Ovary (tissue), 9 donors: ENCODE data around the gene GORASP2. TPM values are rescaled to one million over a fixed set of nuclear protein-coding genes. Genes with fewer than 3 reads are reported as not detected.

Experiments used
- DNase-seq, 5 donors: peaks; one replicate each; pipeline ENCODE4 v3.0.0-alpha.2; 2019 to 2020
- H3K27ac ChIP-seq, 2 donors: fragments of 200-600 bp; one replicate each; pipeline versions ENCODE4 v1.5.1 to v1.8.0; 2019 to 2022
- H3K27me3 ChIP-seq: fragments of 200-600 bp; one replicate; pipeline ENCODE4 v1.8.0; 2022
- H3K36me3 ChIP-seq: fragments of 200-600 bp; sonication (generic); one replicate; pipeline ENCODE4 v1.5.1; 2019
- H3K4me1 ChIP-seq: one replicate; pipeline ENCODE4 v1.8.1; 2013; ENCODE audit warnings: mild to moderate bottlenecking, moderate library complexity; ENCODE audit not compliant: insufficient read depth
- H3K4me3 ChIP-seq: fragments of 200-600 bp; sonication (generic); one replicate; pipeline ENCODE4 v1.5.1; 2017
- H3K9me3 ChIP-seq, 2 donors: fragments of 200-600 bp in 1 of 2; sonication (generic) in 1 of 2; one replicate each; pipeline versions ENCODE4 v1.5.1 to v1.8.1; 2013 to 2019; ENCODE audit warnings: mild to moderate bottlenecking in 1 of 2, moderate library complexity in 1 of 2
- EP300 ChIP-seq: sonication (generic); formaldehyde crosslinking; IDR thresholded peaks from one replicate; pipeline ENCODE4 v1.6.1; 2017; ENCODE audit warnings: antibody characterized with exemption
- POLR2A ChIP-seq: fragments of 450-650 bp; IDR thresholded peaks from one replicate; pipeline ENCODE4 v1.6.1; 2017; ENCODE audit warnings: antibody characterized with exemption, mild to moderate bottlenecking, moderate library complexity
- WGBS, 3 donors: extraction: QIAGEN DNeasy Blood & Tissue Kit in 1 of 3; methylation state at CpG; one replicate each; pipeline versions ENCODE4 v1.1.5 to v1.1.7; 2013 to 2017; 5-methylcytosine and 5-hydroxymethylcytosine counted together
- intact Hi-C, 4 donors: fragments of 100-400 bp; cut with DNase I; formaldehyde crosslinking; loops; one replicate each; pipeline versions ENCODE4 v1.11.0 to v1.15.1; 2022 to 2023
- polyA plus RNA-seq, 2 donors: library from polyadenylated mRNA; stranded (reverse); fragments of 200-250 nt in 1 of 2; fragments of 350-450 nt in 1 of 2; fragmentation: Illumina TruSeq in 1 of 2; extraction: RNeasy Lipid Tissue Mini Kit (QIAGEN cat#74804) in 1 of 2; gene quantifications; one replicate each; pipeline ENCODE4 v1.2.3, GENCODE V29; 2013 to 2014
- total RNA-seq, 7 donors: library from RNA; depleted of rRNA in 2 of 7; stranded (reverse); fragments of >200 nt in 2 of 7; fragmentation: NEBNext Ultra II Directional in 3 of 7; extraction: Animal tissue kit (Norgen Biotek cat#: 25700) in 3 of 7; gene quantifications; one replicate each; pipeline versions ENCODE4 v1.1.0 to v1.2.4, GENCODE V29; 2016 to 2023
- TF ChIP-seq, protein P1 (sequence below), 3 donors: fragments of 450-650 bp in 2 of 3; fragments of 200-600 bp in 1 of 3; IDR thresholded peaks; one replicate each; pipeline versions ENCODE4 v1.5.1 to v1.8.0; 2016 to 2022; ENCODE audit warnings: antibody characterized with exemption in 3 of 3, mild to moderate bottlenecking in 1 of 3
- donor health status: DM: no; HTN: no; CAD: no; lungs with moderate emphysema.
- donor health status: DM: no; HTN: no; CAD: no.
- donor health status: Bipolar disorder and iron deficiency.
- donor health status: DM: yes; HTN: yes; CAD: no.
- donor health status: DM: no; HTN: no; CAD: no.
- donor health status: DM: yes; HTN: yes; CAD: no.

GORASP2 gene
- total and polyA plus RNA-seq, 9 donors = 23.8 to 132 (median 71.0) TPM

DNA sequence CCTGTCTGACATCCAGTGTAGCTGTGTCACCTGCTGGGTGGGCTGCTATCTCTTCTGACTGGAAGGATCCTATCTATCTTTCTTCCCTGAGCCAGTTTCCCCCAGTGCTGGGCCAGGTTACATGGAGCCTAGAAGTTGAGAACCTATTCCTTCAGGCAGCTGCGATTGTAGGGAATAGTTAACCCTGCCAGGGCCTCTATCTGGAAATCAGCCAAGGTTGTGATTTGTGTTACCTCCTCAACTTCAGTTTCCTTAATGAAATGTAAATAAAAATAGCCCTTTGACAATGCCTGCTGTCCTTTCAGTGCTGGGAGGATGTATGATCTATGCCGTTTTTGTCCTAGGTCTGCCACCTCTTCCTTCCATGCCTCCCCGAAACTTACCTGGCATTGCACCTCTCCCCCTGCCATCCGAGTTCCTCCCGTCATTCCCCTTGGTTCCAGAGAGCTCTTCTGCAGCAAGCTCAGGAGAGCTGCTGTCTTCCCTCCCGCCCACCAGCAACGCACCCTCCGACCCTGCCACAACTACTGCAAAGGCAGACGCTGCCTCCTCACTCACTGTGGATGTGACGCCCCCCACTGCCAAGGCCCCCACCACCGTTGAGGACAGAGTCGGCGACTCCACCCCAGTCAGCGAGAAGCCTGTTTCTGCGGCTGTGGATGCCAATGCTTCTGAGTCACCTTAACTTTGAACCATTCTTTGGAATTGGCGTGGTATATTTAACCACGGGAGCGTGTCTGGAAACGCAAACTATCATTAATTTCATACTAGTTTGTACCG is 36.6 kb downstream of the GORASP2 start:
- no peak for DNase-seq
- TF ChIP-seq, protein P1, sequence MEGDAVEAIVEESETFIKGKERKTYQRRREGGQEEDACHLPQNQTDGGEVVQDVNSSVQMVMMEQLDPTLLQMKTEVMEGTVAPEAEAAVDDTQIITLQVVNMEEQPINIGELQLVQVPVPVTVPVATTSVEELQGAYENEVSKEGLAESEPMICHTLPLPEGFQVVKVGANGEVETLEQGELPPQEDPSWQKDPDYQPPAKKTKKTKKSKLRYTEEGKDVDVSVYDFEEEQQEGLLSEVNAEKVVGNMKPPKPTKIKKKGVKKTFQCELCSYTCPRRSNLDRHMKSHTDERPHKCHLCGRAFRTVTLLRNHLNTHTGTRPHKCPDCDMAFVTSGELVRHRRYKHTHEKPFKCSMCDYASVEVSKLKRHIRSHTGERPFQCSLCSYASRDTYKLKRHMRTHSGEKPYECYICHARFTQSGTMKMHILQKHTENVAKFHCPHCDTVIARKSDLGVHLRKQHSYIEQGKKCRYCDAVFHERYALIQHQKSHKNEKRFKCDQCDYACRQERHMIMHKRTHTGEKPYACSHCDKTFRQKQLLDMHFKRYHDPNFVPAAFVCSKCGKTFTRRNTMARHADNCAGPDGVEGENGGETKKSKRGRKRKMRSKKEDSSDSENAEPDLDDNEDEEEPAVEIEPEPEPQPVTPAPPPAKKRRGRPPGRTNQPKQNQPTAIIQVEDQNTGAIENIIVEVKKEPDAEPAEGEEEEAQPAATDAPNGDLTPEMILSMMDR (IDR thresholded peaks at IDR 0.05) = no peak
- TF ChIP-seq POLR2A (no peak), EP300 (no peak)
- Histone ChIP-seq H3K27me3 (no peaks in the 10 kb centered on the region), H3K9me3 (no peaks in the 10 kb centered on the region), H3K4me3 (no peak overlapping the region), H3K4me1 (no peaks in the 10 kb centered on the region), H3K27ac (no peak overlapping the region), H3K36me3 (no peaks in the 10 kb centered on the region)
- WGBS, 3 donors = 67 to 79% (median 71%) methylated on average over 20 of the region's 20 CpGs
- intact Hi-C loops = no loop called here

DNA sequence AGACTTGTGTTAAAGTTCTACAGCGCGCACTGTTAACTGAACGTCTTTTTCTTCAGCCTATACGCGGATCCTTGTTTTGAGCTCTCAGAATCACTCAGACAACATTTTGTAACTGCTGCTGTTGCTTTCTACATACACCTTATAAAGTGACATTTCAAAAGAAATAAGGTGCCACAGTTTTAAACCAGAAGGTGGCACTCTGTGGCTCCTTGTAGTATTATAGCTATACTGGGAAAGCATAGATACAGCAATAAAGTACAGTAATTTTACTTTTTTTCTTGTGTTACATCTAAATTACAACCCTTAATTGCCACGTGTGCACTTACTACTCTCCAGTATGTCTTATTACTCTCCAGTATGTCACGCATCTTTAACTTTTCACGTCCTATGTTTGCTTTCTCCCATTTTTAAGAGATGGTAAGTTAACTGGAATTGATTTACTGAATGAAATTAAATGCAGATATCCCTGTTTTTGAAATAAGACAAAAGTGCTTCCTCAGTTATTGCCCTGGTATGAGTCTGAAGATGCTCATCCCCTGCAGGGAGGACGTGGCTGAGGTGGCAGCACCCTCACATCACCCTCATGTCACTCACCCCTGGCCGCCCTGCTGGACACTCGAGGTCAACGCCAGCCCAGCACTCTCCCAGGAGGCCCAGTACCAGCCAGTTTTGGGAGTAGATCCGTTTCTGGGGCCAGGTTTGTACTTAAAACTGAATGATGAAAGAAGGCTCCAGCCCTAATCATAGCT is 37.8 kb downstream of the GORASP2 start:
- TF ChIP-seq, protein P1 (IDR thresholded peaks at IDR 0.05) = no peak
- TF ChIP-seq POLR2A (no peak), EP300 (no peak)

DNA sequence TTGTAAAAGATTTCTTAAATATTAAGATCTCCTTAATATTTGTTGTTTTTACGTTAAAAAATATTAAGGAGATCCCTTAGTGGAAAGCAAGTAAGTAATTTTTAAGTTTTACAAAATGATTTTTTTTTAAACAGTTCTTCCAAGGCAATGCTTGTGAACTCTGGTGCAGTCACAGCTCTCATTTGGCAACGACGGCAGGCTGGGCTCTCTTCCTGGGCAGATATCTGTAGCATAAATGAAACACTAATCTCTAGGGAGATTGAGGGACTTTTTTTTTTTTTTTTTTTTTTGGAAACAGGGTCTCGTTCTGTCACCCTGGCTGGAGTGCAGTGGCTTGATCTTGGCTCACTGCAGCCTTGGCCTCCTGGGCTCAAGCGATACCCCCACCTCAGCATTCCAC is 38.5 kb downstream of the GORASP2 start:
- Histone ChIP-seq H3K9me3 (no peaks in the 10 kb centered on the region), H3K27me3 (no peaks in the 10 kb centered on the region), H3K36me3 (no peaks in the 10 kb centered on the region), H3K4me3 (no peak overlapping the region), H3K4me1 (no peaks in the 10 kb centered on the region), H3K27ac (no peak overlapping the region)
- WGBS, 3 donors = 57 to 62% (median 61%) methylated on average over 5 of the region's 5 CpGs
- intact Hi-C loops = no loop called here
- DNase-seq = no peak
- TF ChIP-seq EP300 = no peak
- no peak for TF ChIP-seq POLR2A

More for the DNA sequence above, 37.8 kb downstream of the GORASP2 start:
- Histone ChIP-seq H3K4me1 (no peaks in the 10 kb centered on the region), H3K27me3 (no peaks in the 10 kb centered on the region), H3K27ac (no peak overlapping the region), H3K4me3 (no peak overlapping the region), H3K9me3 (no peaks in the 10 kb centered on the region), H3K36me3 (no peaks in the 10 kb centered on the region)
- no peak for DNase-seq
- intact Hi-C loops = no loop called here
- 79 to 80% (median 79%) methylated on average over 13 of the region's 13 CpGs for WGBS, 3 donors

- Histone ChIP-seq H3K4me1 (peaks cover 2% of the 10 kb centered on the region), H3K4me3 (no peak overlapping the region), H3K27ac (no peak overlapping the region), H3K9me3 (no peaks in the 10 kb centered on the region), H3K36me3 (no peaks in the 10 kb centered on the region), H3K27me3 (no peaks in the 10 kb centered on the region)
- 72 to 78% (median 75%) methylated on average over 12 of the region's 12 CpGs for WGBS, 3 donors
- DNase-seq = no peak
- TF ChIP-seq POLR2A (no peak), EP300 (no peak)
- TF ChIP-seq, protein P1 (IDR thresholded peaks at IDR 0.05) = no peak
- intact Hi-C loops = no loop called here
Observed at GRCh38 chr2:170968205-170969003, 39.4 kb downstream of the GORASP2 start.
